OCI-LY7 (cell line): ENCODE measurements around the gene CAP2.

Experiments used
- CTCF ChIP-seq: fragments of 200-600 bp; sonication (generic); conservative IDR thresholded peaks from 2 replicates; pipeline ENCODE4 v1.5.1; 2014; ENCODE audit warnings: mild to moderate bottlenecking, antibody characterized with exemption, low read length, moderate library complexity, mixed read lengths
- EZH2phosphoT487 ChIP-seq: fragments of 200-600 bp; sonication (generic); IDR thresholded peaks from 2 replicates; pipeline ENCODE4 v1.6.1; 2018; ENCODE audit warnings: low read depth, borderline replicate concordance, mild to moderate bottlenecking, mixed run types, antibody characterized with exemption, low read length, moderate library complexity, mixed read lengths

GRCh38 chr6:17485946-17486345 lies 92.6 kb downstream of the CAP2 start:
- TF ChIP-seq CTCF (no peak), EZH2phosphoT487 (no peak)
